ENCODE measurements around the gene AKAIN1. TPM values are rescaled to one million over a fixed set of nuclear protein-coding genes. Genes with fewer than 3 reads are reported as not detected.

The AKAIN1 gene
- polyA plus RNA-seq, 1 of the 3 experiments (the other 2 are of a cell fraction) = not detected

GRCh38 chr18:5137261-5137660, 59.8 kb downstream of the AKAIN1 start:
- no peaks in the 10 kb centered on the region for H3F3A ChIP-seq (replicated peaks; ENCODE audit: insufficient read depth)
- no peaks in the 10 kb centered on the region for H3K79me2 ChIP-seq (ENCODE audit: insufficient read depth)
- H2AFZ ChIP-seq (ENCODE audit: low read depth) = no peak overlapping the region
- H3K27me3 ChIP-seq (ENCODE audit: insufficient read depth) = no peaks in the 10 kb centered on the region
- no peak for DNase-seq
- H3K36me3 ChIP-seq (replicated peaks in 1 of 2; ENCODE audit: control insufficient read depth in 1 of 2, insufficient read depth in 2 of 2, low read length in 1 of 2) = no peaks in the 10 kb centered on the region
- no peak overlapping the region for H3K27ac ChIP-seq (ENCODE audit: low read depth in 2 of 2, low read length in 1 of 2)
- no peaks in the 10 kb centered on the region for H3K4me1 ChIP-seq (ENCODE audit: control insufficient read depth in 1 of 2, insufficient read depth in 2 of 2, low read depth in 1 of 2, low read length in 1 of 2)
- H4K20me1 ChIP-seq (ENCODE audit: insufficient read depth) = no peaks in the 10 kb centered on the region
- CTCF ChIA-PET = no interaction called here
- no peak overlapping the region for H3K4me3 ChIP-seq (ENCODE audit: low read depth in 2 of 2, low read length in 1 of 2)
- 9% methylated on average over 2 of the region's 2 CpGs for WGBS (ENCODE audit: low lambda C conversion rate)
- no peaks in the 10 kb centered on the region for H3K9me3 ChIP-seq
- no peak for TF ChIP-seq RXRA (IDR thresholded peaks at IDR 0.05; ENCODE audit: borderline replicate concordance, low read depth)
- TF ChIP-seq USF2 (IDR thresholded peaks at IDR 0.05; ENCODE audit: borderline replicate concordance, low read depth, low read length) = no peak
- TF ChIP-seq REST (IDR thresholded peaks at IDR 0.05; ENCODE audit: low read depth, low read length) = no peak
- H3K9me2 ChIP-seq = no peaks in the 10 kb centered on the region
- H3K4me2 ChIP-seq = no peak overlapping the region
- H3K9ac ChIP-seq = no peak overlapping the region
- POLR2A ChIA-PET = no interaction called here

GRCh38 chr18:5132987-5133386, 64.1 kb downstream of the AKAIN1 start:
- no peak overlapping the region for H2AFZ ChIP-seq (ENCODE audit: low read depth)
- ChIA-PET POLR2A (no interaction called here), CTCF (no interaction called here)
- no peaks in the 10 kb centered on the region for H3K36me3 ChIP-seq (replicated peaks in 1 of 2; ENCODE audit: control insufficient read depth in 1 of 2, insufficient read depth in 2 of 2, low read length in 1 of 2)
- 21% methylated on average over 13 of the region's 20 CpGs for WGBS (ENCODE audit: low lambda C conversion rate)
- no peak overlapping the region for H3K4me3 ChIP-seq (ENCODE audit: low read depth in 2 of 2, low read length in 1 of 2)
- no peaks in the 10 kb centered on the region for H3K9me3 ChIP-seq
- TF ChIP-seq PBX3 (IDR thresholded peaks at IDR 0.05) (no peak), POLR2AphosphoS5 (IDR thresholded peaks at IDR 0.05; ENCODE audit: low read depth, low read length) (no peak), RXRA (IDR thresholded peaks at IDR 0.05; ENCODE audit: borderline replicate concordance, low read depth) (no peak), FOXM1 (IDR thresholded peaks at IDR 0.05; ENCODE audit: low read depth) (no peak), MEF2A (IDR thresholded peaks at IDR 0.05; ENCODE audit: borderline replicate concordance, low read depth) (no peak)
- no peaks in the 10 kb centered on the region for H3K79me2 ChIP-seq (ENCODE audit: insufficient read depth)
- H3K27me3 ChIP-seq (ENCODE audit: insufficient read depth) = no peaks in the 10 kb centered on the region
- H4K20me1 ChIP-seq (ENCODE audit: insufficient read depth) = no peaks in the 10 kb centered on the region
- no peak overlapping the region for H3K4me2 ChIP-seq
- H3K9me2 ChIP-seq = no peaks in the 10 kb centered on the region
- no peaks in the 10 kb centered on the region for H3K4me1 ChIP-seq (ENCODE audit: control insufficient read depth in 1 of 2, insufficient read depth in 2 of 2, low read depth in 1 of 2, low read length in 1 of 2)
- no peaks in the 10 kb centered on the region for H3F3A ChIP-seq (replicated peaks; ENCODE audit: insufficient read depth)
- no peak for DNase-seq
- H3K9ac ChIP-seq = no peak overlapping the region
- H3K27ac ChIP-seq (ENCODE audit: low read depth in 2 of 2, low read length in 1 of 2) = no peak overlapping the region
